Measurements from ENCODE around the gene DYNLT4.

DNA sequence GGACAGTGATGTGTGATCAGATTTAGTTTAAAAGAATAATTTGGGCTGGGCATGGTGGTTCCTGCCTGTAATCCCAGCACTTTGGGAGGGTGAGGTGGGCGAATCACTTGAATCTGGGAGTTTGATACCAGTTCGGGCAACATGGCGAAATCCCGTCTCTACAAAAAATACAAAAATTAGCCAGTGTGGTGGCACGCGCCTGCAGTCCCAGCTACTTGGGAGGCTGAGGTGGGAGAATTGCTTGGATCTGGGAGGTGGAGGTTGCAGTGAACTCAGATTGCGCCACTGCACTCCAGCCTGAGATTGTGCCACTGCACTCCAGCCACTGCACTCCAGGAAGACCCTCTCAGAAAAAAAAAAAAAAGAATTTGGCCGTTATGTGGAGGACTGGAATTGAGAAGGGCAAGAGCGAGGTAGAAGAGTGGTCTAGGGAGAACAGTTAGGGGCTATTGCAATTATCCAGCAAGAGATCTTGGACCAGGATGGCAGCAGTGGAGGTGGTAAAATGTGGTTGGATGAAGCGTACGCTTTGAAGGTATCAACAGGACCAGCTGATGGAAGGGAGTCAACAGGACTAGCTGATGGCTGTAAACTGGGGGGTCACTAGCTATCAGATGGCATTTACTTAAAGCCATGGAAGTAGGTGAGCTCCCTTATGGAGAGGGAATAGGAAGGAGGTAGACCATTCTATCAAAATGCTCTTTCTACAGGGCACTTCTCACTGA is 10.8 kb upstream of the DYNLT4 start:
- TF ChIP-seq, protein P1, sequence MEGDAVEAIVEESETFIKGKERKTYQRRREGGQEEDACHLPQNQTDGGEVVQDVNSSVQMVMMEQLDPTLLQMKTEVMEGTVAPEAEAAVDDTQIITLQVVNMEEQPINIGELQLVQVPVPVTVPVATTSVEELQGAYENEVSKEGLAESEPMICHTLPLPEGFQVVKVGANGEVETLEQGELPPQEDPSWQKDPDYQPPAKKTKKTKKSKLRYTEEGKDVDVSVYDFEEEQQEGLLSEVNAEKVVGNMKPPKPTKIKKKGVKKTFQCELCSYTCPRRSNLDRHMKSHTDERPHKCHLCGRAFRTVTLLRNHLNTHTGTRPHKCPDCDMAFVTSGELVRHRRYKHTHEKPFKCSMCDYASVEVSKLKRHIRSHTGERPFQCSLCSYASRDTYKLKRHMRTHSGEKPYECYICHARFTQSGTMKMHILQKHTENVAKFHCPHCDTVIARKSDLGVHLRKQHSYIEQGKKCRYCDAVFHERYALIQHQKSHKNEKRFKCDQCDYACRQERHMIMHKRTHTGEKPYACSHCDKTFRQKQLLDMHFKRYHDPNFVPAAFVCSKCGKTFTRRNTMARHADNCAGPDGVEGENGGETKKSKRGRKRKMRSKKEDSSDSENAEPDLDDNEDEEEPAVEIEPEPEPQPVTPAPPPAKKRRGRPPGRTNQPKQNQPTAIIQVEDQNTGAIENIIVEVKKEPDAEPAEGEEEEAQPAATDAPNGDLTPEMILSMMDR (IDR thresholded peaks at IDR 0.05) = no peak
- no peak for TF ChIP-seq POLR2A (IDR thresholded peaks at IDR 0.05)
